H1 (cell line): ENCODE data around the gene NFATC4. TPM values are rescaled to one million over a fixed set of nuclear protein-coding genes. Genes with fewer than 3 reads are reported as not detected.

ENCODE experiments used
- CTCF ChIA-PET: fragments of 300-600 bp; sonication (Branson Sonifier 250); formaldehyde crosslinking; loops from one replicate; lab custom pipeline; 2021; ENCODE audit not compliant: partially characterized antibody; lab: Charles Lee
- POLR2A ChIA-PET: fragments of 300-600 bp; sonication (Branson Sonifier 250); formaldehyde crosslinking; loops from one replicate; lab custom pipeline; 2021; ENCODE audit warnings: inconsistent platforms; ENCODE audit not compliant: partially characterized antibody; lab: Charles Lee
- DNase-seq, 2 experiments: peaks; one replicate each; pipeline versions ENCODE4 v3.0.0 to v3.0.0-alpha.2; 2010 to 2022; ENCODE audit warnings: low spot score in 2 of 2, low read depth in 1 of 2, mixed read lengths in 1 of 2
- FAIRE-seq: peaks from 2 replicates; lab custom pipeline; 2011; peaks lifted over from hg19 to GRCh38; lab: Jason Lieb, UNC
- H2AFZ ChIP-seq: 2 replicates; pipeline ENCODE4 v1.8.1; 2012; ENCODE audit warnings: low read length, inconsistent platforms
- H2AK5ac ChIP-seq: 2 replicates; pipeline ENCODE4 v1.6.1; 2013; ENCODE audit warnings: low read depth, low read length
- H2BK120ac ChIP-seq: replicated peaks from 2 replicates; pipeline ENCODE3; 2013; ENCODE audit warnings: low read depth, low read length, inconsistent platforms
- H2BK12ac ChIP-seq: 2 replicates; pipeline ENCODE4 v1.6.1; 2013; ENCODE audit warnings: low read depth, low read length
- H2BK15ac ChIP-seq: 2 replicates; pipeline ENCODE4 v1.6.1; 2013; ENCODE audit warnings: low read length
- H2BK20ac ChIP-seq: 2 replicates; pipeline ENCODE4 v1.6.1; 2013; ENCODE audit warnings: low read length
- H2BK5ac ChIP-seq: 2 replicates; pipeline ENCODE4 v1.6.1; 2013; ENCODE audit warnings: low read depth, low read length
- H3K14ac ChIP-seq: 2 replicates; pipeline ENCODE4 v1.6.1; 2013; ENCODE audit warnings: inconsistent platforms; ENCODE audit not compliant: insufficient read length
- H3K18ac ChIP-seq: 2 replicates; pipeline ENCODE4 v1.6.1; 2013; ENCODE audit warnings: low read length; ENCODE audit errors: extremely low read depth
- H3K23ac ChIP-seq: 2 replicates; pipeline ENCODE4 v1.6.1; 2013; ENCODE audit warnings: inconsistent platforms; ENCODE audit not compliant: insufficient read length
- H3K23me2 ChIP-seq: 2 replicates; pipeline ENCODE4 v1.6.1; 2013; ENCODE audit warnings: low read depth, low read length
- H3K27ac ChIP-seq: 2 replicates; pipeline ENCODE4 v1.6.1; 2011; ENCODE audit warnings: low read depth, low read length, inconsistent platforms
- H3K27me3 ChIP-seq, 4 experiments: replicated peaks in 1 of 4; 1 replicate in 1 of 4; 2 replicates in 3 of 4; pipeline versions ENCODE4 v1.6.1 to v1.8.1; 2011 to 2013; ENCODE audit warnings: low read length in 3 of 4, mild to moderate bottlenecking in 3 of 4, inconsistent platforms in 2 of 4, mixed read lengths in 2 of 4, moderate library complexity in 1 of 4; ENCODE audit not compliant: control insufficient read depth in 3 of 4, insufficient read depth in 3 of 4; ENCODE audit errors: extremely low read depth in 1 of 4
- H3K36me3 ChIP-seq, 4 experiments: 2 replicates each; pipeline versions ENCODE4 v1.6.1 to v1.8.1; 2011 to 2013; ENCODE audit warnings: mild to moderate bottlenecking in 4 of 4, low read length in 3 of 4, moderate library complexity in 2 of 4, control low read depth in 1 of 4, inconsistent platforms in 1 of 4; ENCODE audit not compliant: insufficient read depth in 4 of 4, control insufficient read depth in 2 of 4
- H3K4ac ChIP-seq: replicated peaks from 2 replicates; pipeline ENCODE3; 2013; ENCODE audit warnings: low read length, low read depth, mixed read lengths, inconsistent platforms; ENCODE audit not compliant: insufficient read length
- H3K4me1 ChIP-seq, 4 experiments: replicated peaks in 1 of 4; 1 replicate in 1 of 4; 2 replicates in 3 of 4; pipeline versions ENCODE4 v1.6.1 to v1.8.1; 2011 to 2013; ENCODE audit warnings: low read length in 3 of 4, inconsistent platforms in 2 of 4, mixed read lengths in 1 of 4; ENCODE audit not compliant: insufficient read depth in 4 of 4, control insufficient read depth in 3 of 4
- H3K4me2 ChIP-seq, 2 experiments: 2 replicates each; pipeline versions ENCODE4 v1.6.1 to v1.8.1; 2011 to 2013; ENCODE audit warnings: low read depth in 2 of 2, low read length in 2 of 2, control low read depth in 1 of 2, inconsistent platforms in 1 of 2, mild to moderate bottlenecking in 1 of 2; ENCODE audit not compliant: insufficient read depth in 1 of 2
- H3K4me3 ChIP-seq, 4 experiments: fragments of 200-600, 300-600 bp in 1 of 4; sonication (generic), shearing (Covaris generic), sonication (Bioruptor Twin) in 1 of 4; 2 replicates each; pipeline versions ENCODE4 v1.5.1 to v1.8.1; 2011 to 2016; ENCODE audit warnings: low read length in 4 of 4, low read depth in 3 of 4, control low read depth in 2 of 4, inconsistent platforms in 2 of 4, mild to moderate bottlenecking in 2 of 4, mixed read lengths in 1 of 4, moderate library complexity in 1 of 4; ENCODE audit not compliant: insufficient read depth in 2 of 4; ENCODE audit errors: extremely low read depth in 1 of 4
- H3K56ac ChIP-seq: replicated peaks from 2 replicates; pipeline ENCODE3; 2013; ENCODE audit warnings: low read depth, mild to moderate bottlenecking, mixed read lengths, low read length, inconsistent platforms; ENCODE audit not compliant: insufficient read length
- H3K79me1 ChIP-seq: 2 replicates; pipeline ENCODE4 v1.6.1; 2013; ENCODE audit warnings: low read depth, low read length, control low read depth
- H3K79me2 ChIP-seq, 2 experiments: 2 replicates each; pipeline versions ENCODE4 v1.6.1 to v1.8.1; 2012 to 2013; ENCODE audit warnings: low read length in 2 of 2, mild to moderate bottlenecking in 2 of 2, inconsistent platforms in 1 of 2; ENCODE audit not compliant: insufficient read depth in 2 of 2, control insufficient read depth in 1 of 2
- H3K9ac ChIP-seq, 4 experiments: replicated peaks in 1 of 4; 1 replicate in 1 of 4; 2 replicates in 3 of 4; pipeline versions ENCODE4 v1.6.1 to v1.8.1; 2011 to 2013; ENCODE audit warnings: low read depth in 3 of 4, low read length in 3 of 4, control low read depth in 2 of 4, mild to moderate bottlenecking in 2 of 4, moderate library complexity in 2 of 4, inconsistent platforms in 1 of 4; ENCODE audit errors: extremely low read depth in 1 of 4
- H3K9me3 ChIP-seq, 2 experiments: 2 replicates each; pipeline versions ENCODE4 v1.6.1 to v1.8.1; 2012 to 2013; ENCODE audit warnings: mild to moderate bottlenecking in 2 of 2, moderate library complexity in 2 of 2, control low read depth in 1 of 2, inconsistent platforms in 1 of 2, low read depth in 1 of 2, low read length in 1 of 2, mixed read lengths in 1 of 2; ENCODE audit not compliant: insufficient read depth in 2 of 2
- H4K20me1 ChIP-seq, 2 experiments: replicated peaks in 1 of 2; 2 replicates each; pipeline versions ENCODE3 to v1.8.1; 2011 to 2013; ENCODE audit warnings: inconsistent platforms in 2 of 2, low read length in 2 of 2, mild to moderate bottlenecking in 1 of 2; ENCODE audit not compliant: insufficient read depth in 2 of 2, control insufficient read depth in 1 of 2
- H4K5ac ChIP-seq: 2 replicates; pipeline ENCODE4 v1.6.1; 2013; ENCODE audit warnings: low read length, low read depth, mixed read lengths, inconsistent platforms; ENCODE audit not compliant: insufficient read length
- H4K8ac ChIP-seq: 2 replicates; pipeline ENCODE4 v1.8.0; 2013; ENCODE audit warnings: mild to moderate bottlenecking, moderate library complexity, low read length, inconsistent platforms; ENCODE audit not compliant: insufficient read depth; ENCODE audit errors: extremely low read depth
- H4K91ac ChIP-seq: replicated peaks from 2 replicates; pipeline ENCODE3; 2013; ENCODE audit warnings: low read length, mixed read lengths, inconsistent platforms; ENCODE audit not compliant: insufficient read length
- ASH2L ChIP-seq: fragments of 200-600, 300-600 bp; sonication (generic); IDR thresholded peaks from one replicate; pipeline ENCODE4 v1.7.1; 2017; ENCODE audit warnings: low read length
- BCL11A ChIP-seq, 2 experiments: IDR thresholded peaks; one replicate each; pipeline ENCODE4 v1.6.1; 2011; ENCODE audit warnings: low read depth in 2 of 2, low read length in 2 of 2, mild to moderate bottlenecking in 2 of 2
- CBX8 ChIP-seq: fragments of 300-800, 300-1000 bp; sonication (generic); IDR thresholded peaks from 2 replicates; pipeline ENCODE4 v1.7.1; 2016; ENCODE audit warnings: low read depth, low read length, borderline replicate concordance
- CEBPB ChIP-seq: IDR thresholded peaks from 2 replicates; pipeline ENCODE4 v1.6.1; 2012; ENCODE audit warnings: low read depth, low read length
- CTCF ChIP-seq, 3 experiments: IDR thresholded peaks; 1 replicate in 2 of 3; 2 replicates in 1 of 3; pipeline versions ENCODE4 v1.5.1 to v1.6.1; 2011; ENCODE audit warnings: low read length in 3 of 3, mild to moderate bottlenecking in 3 of 3, inconsistent platforms in 2 of 3, low read depth in 1 of 3, moderate library complexity in 1 of 3; ENCODE audit not compliant: insufficient read depth in 1 of 3; ENCODE audit errors: control extremely low read depth in 1 of 3
- EP300 ChIP-seq, 2 experiments: IDR thresholded peaks; 1 replicate in 1 of 2; 2 replicates in 1 of 2; pipeline ENCODE4 v1.6.1; 2011 to 2012; ENCODE audit warnings: low read depth in 2 of 2, low read length in 2 of 2, mild to moderate bottlenecking in 2 of 2, borderline replicate concordance in 1 of 2, inconsistent platforms in 1 of 2, moderate library complexity in 1 of 2
- GABPA ChIP-seq: IDR thresholded peaks from 2 replicates; pipeline ENCODE4 v1.6.1; 2011; ENCODE audit warnings: mild to moderate bottlenecking, low read length, moderate library complexity, borderline replicate concordance; ENCODE audit not compliant: insufficient read depth
- KDM1A ChIP-seq: fragments of 200-600, 300-600 bp; sonication (generic); IDR thresholded peaks from 2 replicates; pipeline ENCODE4 v1.7.1; 2016; ENCODE audit warnings: mild to moderate bottlenecking, low read length, borderline replicate concordance
- RAD21 ChIP-seq, 2 experiments: IDR thresholded peaks in 1 of 2; conservative IDR thresholded peaks in 1 of 2; 2 replicates each; pipeline ENCODE4 v1.6.1; 2011; ENCODE audit warnings: low read depth in 2 of 2, low read length in 2 of 2, improper control_type of control experiment in 1 of 2, inconsistent platforms in 1 of 2, mild to moderate bottlenecking in 1 of 2, moderate library complexity in 1 of 2
- RFX5 ChIP-seq: IDR thresholded peaks from 2 replicates; pipeline ENCODE4 v1.6.1; 2011; ENCODE audit warnings: low read depth, low read length, improper control_type of control experiment, borderline replicate concordance
- WGBS, 2 experiments: shearing (Covaris generic) in 1 of 2; methylation state at CpG; one replicate each; pipeline versions ENCODE4 v1.1.6 to v1.1.7; 2013 to 2015; ENCODE audit warnings: low lambda C conversion rate in 2 of 2, mixed read lengths in 2 of 2, inconsistent platforms in 1 of 2, low coverage in 1 of 2, missing lambda C conversion rate in 1 of 2; ENCODE audit not compliant: insufficient replicate concordance in 2 of 2, insufficient coverage in 1 of 2, insufficient read length in 1 of 2; ENCODE audit errors: extremely low coverage in 1 of 2, missing lambda C conversion rate in 1 of 2; 5-methylcytosine and 5-hydroxymethylcytosine counted together
- polyA plus RNA-seq, 7 experiments: library from polyadenylated mRNA; depleted of rRNA in 3 of 7; stranded (reverse) in 5 of 7; unstranded in 2 of 7; fragments of >200 nt in 5 of 7; fragments of 200-250 nt in 2 of 7; gene quantifications; 1 replicate in 5 of 7; 2 replicates in 1 of 7; 4 replicates in 1 of 7; pipeline versions ENCODE4 v1.2.1 to v1.2.3, GENCODE V29; 2011 to 2013; ENCODE audit warnings: missing spikeins in 2 of 7, mixed read lengths in 2 of 7
- total RNA-seq: library from RNA; stranded (reverse); fragmentation: NEBNext Ultra II Directional; extraction: Animal tissue kit (Norgen Biotek cat#: 25700); gene quantifications from 2 replicates; pipeline ENCODE4 v1.2.1, GENCODE V29; 2021

The NFATC4 gene
- total and polyA plus RNA-seq, 2 of the 8 experiments (the other 6 are each of a cell fraction or from before 2014, with no cell fraction given), result 47.3 to 50.3 TPM

GRCh38 chr14:24422261-24422660 lies 54.3 kb downstream of the NFATC4 start:
- no peak overlapping the region for H4K5ac ChIP-seq
- FAIRE-seq (no peak), DNase-seq (no peak)
- no peak overlapping the region for H3K56ac ChIP-seq
- H3K18ac ChIP-seq, result no peak overlapping the region
- H2AFZ ChIP-seq, result no peak overlapping the region
- H2BK5ac ChIP-seq, result no peak overlapping the region
- H2BK12ac ChIP-seq, result no peak overlapping the region
- no peaks in the 10 kb centered on the region for H3K79me2 ChIP-seq
- no peaks in the 10 kb centered on the region for H3K9me3 ChIP-seq
- H4K91ac ChIP-seq, result no peak overlapping the region
- peaks cover 0 to 8% (median 5%) of the 10 kb centered on the region in 4 experiments; a peak in 4 of 7 replicates for H3K27me3 ChIP-seq
- H3K4me2 ChIP-seq, result no peak overlapping the region
- no peaks in the 10 kb centered on the region for H3K36me3 ChIP-seq
- no peak overlapping the region for H3K27ac ChIP-seq
- H3K4me1 ChIP-seq, result no peaks in the 10 kb centered on the region; a peak in 2 of 7 replicates
- POLR2A ChIA-PET, result interaction anchor here (1.1 to 3.0 kb wide), 2 partner anchors 14 to 23 kb away, joined by 3 to 8 read pairs; partner anchors contain the start of gene NYNRIN
- H3K23ac ChIP-seq, result no peak overlapping the region
- CTCF ChIA-PET, result interaction anchor here (0.6 to 21.3 kb wide), 7 partner anchors 9 to 93 kb away, joined by 3 to 664 read pairs (median 9); partner anchors contain the start of genes ADCY4, NFATC4 and RIPK3
- H2BK20ac ChIP-seq, result no peak overlapping the region
- H3K14ac ChIP-seq, result no peak overlapping the region
- H3K4ac ChIP-seq, result no peak overlapping the region
- H2BK15ac ChIP-seq, result no peak overlapping the region
- no peak overlapping the region for H2BK120ac ChIP-seq
- no peak overlapping the region for H3K4me3 ChIP-seq
- no peaks in the 10 kb centered on the region for H3K79me1 ChIP-seq
- no peak overlapping the region for H3K9ac ChIP-seq
- H2AK5ac ChIP-seq, result no peak overlapping the region
- H4K20me1 ChIP-seq, result no peaks in the 10 kb centered on the region
- no peak overlapping the region for H4K8ac ChIP-seq
- no peaks in the 10 kb centered on the region for H3K23me2 ChIP-seq
- 80% methylated on average over 4 of the region's 4 CpGs; no CpG with 5 or more reads in 1 of the 2 experiments for WGBS, 2 experiments
- TF ChIP-seq CTCF (IDR thresholded peaks at IDR 0.05; ENCODE audit: control extremely low read depth in 1 of 3, insufficient read depth in 1 of 3, low read depth in 1 of 3, low read length in 3 of 3) (no peak), GABPA (no peak), RAD21 (IDR thresholded peaks at IDR 0.05 in 1 of 2, conservative IDR thresholded peaks at IDR 0.05 in 1 of 2; ENCODE audit: low read depth in 2 of 2, low read length in 2 of 2) (no peak), ASH2L (no peak), EP300 (IDR thresholded peaks at IDR 0.05; ENCODE audit: borderline replicate concordance in 1 of 2, low read depth in 2 of 2, low read length in 2 of 2) (no peak), RFX5 (no peak), CBX8 (no peak), CEBPB (no peak), KDM1A (no peak), BCL11A (IDR thresholded peaks at IDR 0.05; ENCODE audit: low read depth in 2 of 2, low read length in 2 of 2) (no peak)
